Measurements from ENCODE around the gene MAT2A. TPM values are rescaled to one million over a fixed set of nuclear protein-coding genes. Genes with fewer than 3 reads are reported as not detected.

MAT2A gene
- total and polyA plus RNA-seq, 9 of the 15 experiments (the other 6 are each of a cell fraction or from before 2014, with no cell fraction given): 130 to 1,027 (median 240) TPM

DNA sequence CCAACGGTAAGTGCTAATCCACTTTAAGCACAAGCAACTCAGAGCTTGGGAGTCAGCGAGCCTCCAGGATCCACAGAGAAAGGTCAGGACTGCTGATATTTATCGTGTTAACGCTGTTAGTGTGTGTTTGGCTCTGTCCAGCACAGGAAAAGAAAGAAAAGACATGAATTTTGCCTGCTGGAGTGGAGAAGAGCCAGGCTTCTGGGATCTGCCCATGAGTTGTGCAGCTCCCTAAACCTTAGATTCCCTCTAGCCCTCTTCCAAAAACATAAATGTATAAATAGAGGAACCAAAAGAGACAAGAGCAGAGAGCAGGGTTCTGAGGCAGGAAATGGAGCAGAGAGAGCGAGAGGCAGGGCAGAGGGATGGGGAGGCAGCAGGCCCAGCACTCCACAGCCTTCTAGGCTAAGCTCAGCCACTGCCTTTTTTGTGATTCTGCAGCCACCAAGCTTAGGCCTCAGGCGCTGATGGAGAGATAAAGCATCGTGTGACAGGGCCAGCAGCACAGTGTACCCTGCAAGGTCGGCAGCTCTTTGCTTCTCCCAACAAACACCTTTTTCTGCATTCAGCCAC, 14.5 kb upstream of the MAT2A start (continued):
- TF ChIP-seq ZBTB11 (CRISPR knock-in tag; IDR thresholded peaks at IDR 0.05) (peak in 1 of 3 experiments; percentile 43; a peak in 1 of 6 replicates), PYGO2 (tag; IDR thresholded peaks at IDR 0.05) (no peak), ZNF561 (CRISPR knock-in tag; conservative IDR thresholded peaks at IDR 0.05) (no peak), SMAD3 (CRISPR knock-in tag; conservative IDR thresholded peaks at IDR 0.05) (no peak), NR2F6 (CRISPR knock-in tag; IDR thresholded peaks at IDR 0.05) (no peak), LARP7 (IDR thresholded peaks at IDR 0.05) (no peak), FOXJ3 (CRISPR knock-in tag; IDR thresholded peaks at IDR 0.05) (no peak), SMARCE1 (IDR thresholded peaks at IDR 0.05) (0 out of 2 replicates have a peak, but pooled peaks have one; percentile 27), ZNF121 (CRISPR knock-in tag; conservative IDR thresholded peaks at IDR 0.05) (no peak), PML (IDR thresholded peaks at IDR 0.05; ENCODE audit: low read length) (no peak), KLF10 (CRISPR knock-in tag; IDR thresholded peaks at IDR 0.05) (no peak), EHMT2 (IDR thresholded peaks at IDR 0.05) (0 out of 2 replicates have a peak, but pooled peaks have one; percentile 23), RFX1 (IDR thresholded peaks at IDR 0.05) (no peak), MBD1 (CRISPR knock-in tag; IDR thresholded peaks at IDR 0.05) (no peak)
- TF ChIP-seq, protein P1, sequence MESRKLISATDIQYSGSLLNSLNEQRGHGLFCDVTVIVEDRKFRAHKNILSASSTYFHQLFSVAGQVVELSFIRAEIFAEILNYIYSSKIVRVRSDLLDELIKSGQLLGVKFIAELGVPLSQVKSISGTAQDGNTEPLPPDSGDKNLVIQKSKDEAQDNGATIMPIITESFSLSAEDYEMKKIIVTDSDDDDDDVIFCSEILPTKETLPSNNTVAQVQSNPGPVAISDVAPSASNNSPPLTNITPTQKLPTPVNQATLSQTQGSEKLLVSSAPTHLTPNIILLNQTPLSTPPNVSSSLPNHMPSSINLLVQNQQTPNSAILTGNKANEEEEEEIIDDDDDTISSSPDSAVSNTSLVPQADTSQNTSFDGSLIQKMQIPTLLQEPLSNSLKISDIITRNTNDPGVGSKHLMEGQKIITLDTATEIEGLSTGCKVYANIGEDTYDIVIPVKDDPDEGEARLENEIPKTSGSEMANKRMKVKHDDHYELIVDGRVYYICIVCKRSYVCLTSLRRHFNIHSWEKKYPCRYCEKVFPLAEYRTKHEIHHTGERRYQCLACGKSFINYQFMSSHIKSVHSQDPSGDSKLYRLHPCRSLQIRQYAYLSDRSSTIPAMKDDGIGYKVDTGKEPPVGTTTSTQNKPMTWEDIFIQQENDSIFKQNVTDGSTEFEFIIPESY (CRISPR knock-in tag; IDR thresholded peaks at IDR 0.05): no peak
- TF ChIP-seq, protein P2, sequence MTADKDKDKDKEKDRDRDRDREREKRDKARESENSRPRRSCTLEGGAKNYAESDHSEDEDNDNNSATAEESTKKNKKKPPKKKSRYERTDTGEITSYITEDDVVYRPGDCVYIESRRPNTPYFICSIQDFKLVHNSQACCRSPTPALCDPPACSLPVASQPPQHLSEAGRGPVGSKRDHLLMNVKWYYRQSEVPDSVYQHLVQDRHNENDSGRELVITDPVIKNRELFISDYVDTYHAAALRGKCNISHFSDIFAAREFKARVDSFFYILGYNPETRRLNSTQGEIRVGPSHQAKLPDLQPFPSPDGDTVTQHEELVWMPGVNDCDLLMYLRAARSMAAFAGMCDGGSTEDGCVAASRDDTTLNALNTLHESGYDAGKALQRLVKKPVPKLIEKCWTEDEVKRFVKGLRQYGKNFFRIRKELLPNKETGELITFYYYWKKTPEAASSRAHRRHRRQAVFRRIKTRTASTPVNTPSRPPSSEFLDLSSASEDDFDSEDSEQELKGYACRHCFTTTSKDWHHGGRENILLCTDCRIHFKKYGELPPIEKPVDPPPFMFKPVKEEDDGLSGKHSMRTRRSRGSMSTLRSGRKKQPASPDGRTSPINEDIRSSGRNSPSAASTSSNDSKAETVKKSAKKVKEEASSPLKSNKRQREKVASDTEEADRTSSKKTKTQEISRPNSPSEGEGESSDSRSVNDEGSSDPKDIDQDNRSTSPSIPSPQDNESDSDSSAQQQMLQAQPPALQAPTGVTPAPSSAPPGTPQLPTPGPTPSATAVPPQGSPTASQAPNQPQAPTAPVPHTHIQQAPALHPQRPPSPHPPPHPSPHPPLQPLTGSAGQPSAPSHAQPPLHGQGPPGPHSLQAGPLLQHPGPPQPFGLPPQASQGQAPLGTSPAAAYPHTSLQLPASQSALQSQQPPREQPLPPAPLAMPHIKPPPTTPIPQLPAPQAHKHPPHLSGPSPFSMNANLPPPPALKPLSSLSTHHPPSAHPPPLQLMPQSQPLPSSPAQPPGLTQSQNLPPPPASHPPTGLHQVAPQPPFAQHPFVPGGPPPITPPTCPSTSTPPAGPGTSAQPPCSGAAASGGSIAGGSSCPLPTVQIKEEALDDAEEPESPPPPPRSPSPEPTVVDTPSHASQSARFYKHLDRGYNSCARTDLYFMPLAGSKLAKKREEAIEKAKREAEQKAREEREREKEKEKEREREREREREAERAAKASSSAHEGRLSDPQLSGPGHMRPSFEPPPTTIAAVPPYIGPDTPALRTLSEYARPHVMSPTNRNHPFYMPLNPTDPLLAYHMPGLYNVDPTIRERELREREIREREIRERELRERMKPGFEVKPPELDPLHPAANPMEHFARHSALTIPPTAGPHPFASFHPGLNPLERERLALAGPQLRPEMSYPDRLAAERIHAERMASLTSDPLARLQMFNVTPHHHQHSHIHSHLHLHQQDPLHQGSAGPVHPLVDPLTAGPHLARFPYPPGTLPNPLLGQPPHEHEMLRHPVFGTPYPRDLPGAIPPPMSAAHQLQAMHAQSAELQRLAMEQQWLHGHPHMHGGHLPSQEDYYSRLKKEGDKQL (CRISPR knock-in tag; IDR thresholded peaks at IDR 0.05; ENCODE audit: borderline replicate concordance): no peak

Data from K562 (cell line).